H1 (cell line): ENCODE data around the gene KTN1. TPM values are rescaled to one million over a fixed set of nuclear protein-coding genes. Genes with fewer than 3 reads are reported as not detected.

Experiments
- CTCF ChIA-PET: fragments of 300-600 bp; sonication (Branson Sonifier 250); formaldehyde crosslinking; loops from one replicate; lab custom pipeline; 2021; ENCODE audit not compliant: partially characterized antibody; lab: Charles Lee
- POLR2A ChIA-PET: fragments of 300-600 bp; sonication (Branson Sonifier 250); formaldehyde crosslinking; loops from one replicate; lab custom pipeline; 2021; ENCODE audit warnings: inconsistent platforms; ENCODE audit not compliant: partially characterized antibody; lab: Charles Lee
- DNase-seq, 2 experiments: peaks; one replicate each; pipeline versions ENCODE4 v3.0.0 to v3.0.0-alpha.2; 2010 to 2022; ENCODE audit warnings: low spot score in 2 of 2, low read depth in 1 of 2, mixed read lengths in 1 of 2
- FAIRE-seq: peaks from 2 replicates; lab custom pipeline; 2011; peaks lifted over from hg19 to GRCh38; lab: Jason Lieb, UNC
- H2AFZ ChIP-seq: 2 replicates; pipeline ENCODE4 v1.8.1; 2012; ENCODE audit warnings: low read length, inconsistent platforms
- H2AK5ac ChIP-seq: 2 replicates; pipeline ENCODE4 v1.6.1; 2013; ENCODE audit warnings: low read depth, low read length
- H2BK120ac ChIP-seq: replicated peaks from 2 replicates; pipeline ENCODE3; 2013; ENCODE audit warnings: low read depth, low read length, inconsistent platforms
- H2BK12ac ChIP-seq: 2 replicates; pipeline ENCODE4 v1.6.1; 2013; ENCODE audit warnings: low read depth, low read length
- H2BK15ac ChIP-seq: 2 replicates; pipeline ENCODE4 v1.6.1; 2013; ENCODE audit warnings: low read length
- H2BK20ac ChIP-seq: 2 replicates; pipeline ENCODE4 v1.6.1; 2013; ENCODE audit warnings: low read length
- H2BK5ac ChIP-seq: 2 replicates; pipeline ENCODE4 v1.6.1; 2013; ENCODE audit warnings: low read depth, low read length
- H3K14ac ChIP-seq: 2 replicates; pipeline ENCODE4 v1.6.1; 2013; ENCODE audit warnings: inconsistent platforms; ENCODE audit not compliant: insufficient read length
- H3K18ac ChIP-seq: 2 replicates; pipeline ENCODE4 v1.6.1; 2013; ENCODE audit warnings: low read length; ENCODE audit errors: extremely low read depth
- H3K23ac ChIP-seq: 2 replicates; pipeline ENCODE4 v1.6.1; 2013; ENCODE audit warnings: inconsistent platforms; ENCODE audit not compliant: insufficient read length
- H3K23me2 ChIP-seq: 2 replicates; pipeline ENCODE4 v1.6.1; 2013; ENCODE audit warnings: low read depth, low read length
- H3K27ac ChIP-seq: 2 replicates; pipeline ENCODE4 v1.6.1; 2011; ENCODE audit warnings: low read depth, low read length, inconsistent platforms
- H3K27me3 ChIP-seq, 4 experiments: replicated peaks in 1 of 4; 1 replicate in 1 of 4; 2 replicates in 3 of 4; pipeline versions ENCODE4 v1.6.1 to v1.8.1; 2011 to 2013; ENCODE audit warnings: low read length in 3 of 4, mild to moderate bottlenecking in 3 of 4, inconsistent platforms in 2 of 4, mixed read lengths in 2 of 4, moderate library complexity in 1 of 4; ENCODE audit not compliant: control insufficient read depth in 3 of 4, insufficient read depth in 3 of 4; ENCODE audit errors: extremely low read depth in 1 of 4
- H3K36me3 ChIP-seq, 4 experiments: 2 replicates each; pipeline versions ENCODE4 v1.6.1 to v1.8.1; 2011 to 2013; ENCODE audit warnings: mild to moderate bottlenecking in 4 of 4, low read length in 3 of 4, moderate library complexity in 2 of 4, control low read depth in 1 of 4, inconsistent platforms in 1 of 4; ENCODE audit not compliant: insufficient read depth in 4 of 4, control insufficient read depth in 2 of 4
- H3K4ac ChIP-seq: replicated peaks from 2 replicates; pipeline ENCODE3; 2013; ENCODE audit warnings: low read length, low read depth, mixed read lengths, inconsistent platforms; ENCODE audit not compliant: insufficient read length
- H3K4me1 ChIP-seq, 4 experiments: replicated peaks in 1 of 4; 1 replicate in 1 of 4; 2 replicates in 3 of 4; pipeline versions ENCODE4 v1.6.1 to v1.8.1; 2011 to 2013; ENCODE audit warnings: low read length in 3 of 4, inconsistent platforms in 2 of 4, mixed read lengths in 1 of 4; ENCODE audit not compliant: insufficient read depth in 4 of 4, control insufficient read depth in 3 of 4
- H3K4me2 ChIP-seq, 2 experiments: 2 replicates each; pipeline versions ENCODE4 v1.6.1 to v1.8.1; 2011 to 2013; ENCODE audit warnings: low read depth in 2 of 2, low read length in 2 of 2, control low read depth in 1 of 2, inconsistent platforms in 1 of 2, mild to moderate bottlenecking in 1 of 2; ENCODE audit not compliant: insufficient read depth in 1 of 2
- H3K4me3 ChIP-seq, 4 experiments: fragments of 200-600, 300-600 bp in 1 of 4; sonication (generic), shearing (Covaris generic), sonication (Bioruptor Twin) in 1 of 4; 2 replicates each; pipeline versions ENCODE4 v1.5.1 to v1.8.1; 2011 to 2016; ENCODE audit warnings: low read length in 4 of 4, low read depth in 3 of 4, control low read depth in 2 of 4, inconsistent platforms in 2 of 4, mild to moderate bottlenecking in 2 of 4, mixed read lengths in 1 of 4, moderate library complexity in 1 of 4; ENCODE audit not compliant: insufficient read depth in 2 of 4; ENCODE audit errors: extremely low read depth in 1 of 4
- H3K56ac ChIP-seq: replicated peaks from 2 replicates; pipeline ENCODE3; 2013; ENCODE audit warnings: low read depth, mild to moderate bottlenecking, mixed read lengths, low read length, inconsistent platforms; ENCODE audit not compliant: insufficient read length
- H3K79me1 ChIP-seq: 2 replicates; pipeline ENCODE4 v1.6.1; 2013; ENCODE audit warnings: low read depth, low read length, control low read depth
- H3K79me2 ChIP-seq, 2 experiments: 2 replicates each; pipeline versions ENCODE4 v1.6.1 to v1.8.1; 2012 to 2013; ENCODE audit warnings: low read length in 2 of 2, mild to moderate bottlenecking in 2 of 2, inconsistent platforms in 1 of 2; ENCODE audit not compliant: insufficient read depth in 2 of 2, control insufficient read depth in 1 of 2
- H3K9ac ChIP-seq, 4 experiments: replicated peaks in 1 of 4; 1 replicate in 1 of 4; 2 replicates in 3 of 4; pipeline versions ENCODE4 v1.6.1 to v1.8.1; 2011 to 2013; ENCODE audit warnings: low read depth in 3 of 4, low read length in 3 of 4, control low read depth in 2 of 4, mild to moderate bottlenecking in 2 of 4, moderate library complexity in 2 of 4, inconsistent platforms in 1 of 4; ENCODE audit errors: extremely low read depth in 1 of 4
- H3K9me3 ChIP-seq, 2 experiments: 2 replicates each; pipeline versions ENCODE4 v1.6.1 to v1.8.1; 2012 to 2013; ENCODE audit warnings: mild to moderate bottlenecking in 2 of 2, moderate library complexity in 2 of 2, control low read depth in 1 of 2, inconsistent platforms in 1 of 2, low read depth in 1 of 2, low read length in 1 of 2, mixed read lengths in 1 of 2; ENCODE audit not compliant: insufficient read depth in 2 of 2
- H4K20me1 ChIP-seq, 2 experiments: replicated peaks in 1 of 2; 2 replicates each; pipeline versions ENCODE3 to v1.8.1; 2011 to 2013; ENCODE audit warnings: inconsistent platforms in 2 of 2, low read length in 2 of 2, mild to moderate bottlenecking in 1 of 2; ENCODE audit not compliant: insufficient read depth in 2 of 2, control insufficient read depth in 1 of 2
- H4K5ac ChIP-seq: 2 replicates; pipeline ENCODE4 v1.6.1; 2013; ENCODE audit warnings: low read length, low read depth, mixed read lengths, inconsistent platforms; ENCODE audit not compliant: insufficient read length
- H4K8ac ChIP-seq: 2 replicates; pipeline ENCODE4 v1.8.0; 2013; ENCODE audit warnings: mild to moderate bottlenecking, moderate library complexity, low read length, inconsistent platforms; ENCODE audit not compliant: insufficient read depth; ENCODE audit errors: extremely low read depth
- H4K91ac ChIP-seq: replicated peaks from 2 replicates; pipeline ENCODE3; 2013; ENCODE audit warnings: low read length, mixed read lengths, inconsistent platforms; ENCODE audit not compliant: insufficient read length
- CBX5 ChIP-seq: fragments of 300-800, 300-1000 bp; sonication (generic); IDR thresholded peaks from 2 replicates; pipeline ENCODE4 v1.7.1; 2016; ENCODE audit warnings: antibody characterized with exemption, low read length, low read depth
- CBX8 ChIP-seq: fragments of 300-800, 300-1000 bp; sonication (generic); IDR thresholded peaks from 2 replicates; pipeline ENCODE4 v1.7.1; 2016; ENCODE audit warnings: low read depth, low read length, borderline replicate concordance
- CREB1 ChIP-seq: IDR thresholded peaks from 2 replicates; pipeline ENCODE4 v1.6.1; 2012; ENCODE audit warnings: inconsistent platforms
- EP300 ChIP-seq, 2 experiments: IDR thresholded peaks; 1 replicate in 1 of 2; 2 replicates in 1 of 2; pipeline ENCODE4 v1.6.1; 2011 to 2012; ENCODE audit warnings: low read depth in 2 of 2, low read length in 2 of 2, mild to moderate bottlenecking in 2 of 2, borderline replicate concordance in 1 of 2, inconsistent platforms in 1 of 2, moderate library complexity in 1 of 2
- EZH2 ChIP-seq: fragments of 200-600 bp; sonication (generic); IDR thresholded peaks from 2 replicates; pipeline ENCODE4 v1.7.1; 2012; ENCODE audit warnings: low read depth, mild to moderate bottlenecking, moderate library complexity, low read length, inconsistent platforms; ENCODE audit not compliant: severe bottlenecking
- GABPA ChIP-seq: IDR thresholded peaks from 2 replicates; pipeline ENCODE4 v1.6.1; 2011; ENCODE audit warnings: mild to moderate bottlenecking, low read length, moderate library complexity, borderline replicate concordance; ENCODE audit not compliant: insufficient read depth
- HDAC2 ChIP-seq, 2 experiments: fragments of 300-600 bp in 1 of 2; sonication (generic) in 1 of 2; IDR thresholded peaks; 2 replicates each; pipeline ENCODE4 v1.6.1; 2011 to 2012; ENCODE audit warnings: low read depth in 2 of 2, low read length in 2 of 2, mild to moderate bottlenecking in 2 of 2, moderate library complexity in 2 of 2, borderline replicate concordance in 1 of 2, inconsistent platforms in 1 of 2
- PHF8 ChIP-seq: fragments of 200-600 bp; sonication (generic); conservative IDR thresholded peaks from 2 replicates; pipeline ENCODE4 v1.7.1; 2012; ENCODE audit warnings: low read depth, mild to moderate bottlenecking, inconsistent platforms, low read length, moderate library complexity
- RBBP5 ChIP-seq: IDR thresholded peaks from 2 replicates; pipeline ENCODE4 v1.7.1; 2012; ENCODE audit warnings: low read depth, mild to moderate bottlenecking, inconsistent platforms, low read length, moderate library complexity, borderline replicate concordance
- RNF2 ChIP-seq: fragments of 200-900, 300-1000 bp; sonication (generic); IDR thresholded peaks from 2 replicates; pipeline ENCODE4 v1.7.1; 2016; ENCODE audit warnings: borderline replicate concordance, low read depth, mild to moderate bottlenecking, antibody characterized with exemption, low read length; ENCODE audit not compliant: poor library complexity, severe bottlenecking; ENCODE audit errors: missing control alignments
- SP1 ChIP-seq: IDR thresholded peaks from 2 replicates; pipeline ENCODE4 v1.6.1; 2011; ENCODE audit warnings: low read depth, low read length
- YY1 ChIP-seq: IDR thresholded peaks from 2 replicates; pipeline ENCODE4 v1.6.1; 2011; ENCODE audit warnings: low read depth, mild to moderate bottlenecking, low read length
- WGBS, 2 experiments: shearing (Covaris generic) in 1 of 2; methylation state at CpG; one replicate each; pipeline versions ENCODE4 v1.1.6 to v1.1.7; 2013 to 2015; ENCODE audit warnings: low lambda C conversion rate in 2 of 2, mixed read lengths in 2 of 2, inconsistent platforms in 1 of 2, low coverage in 1 of 2, missing lambda C conversion rate in 1 of 2; ENCODE audit not compliant: insufficient replicate concordance in 2 of 2, insufficient coverage in 1 of 2, insufficient read length in 1 of 2; ENCODE audit errors: extremely low coverage in 1 of 2, missing lambda C conversion rate in 1 of 2; 5-methylcytosine and 5-hydroxymethylcytosine counted together
- polyA plus RNA-seq, 7 experiments: library from polyadenylated mRNA; depleted of rRNA in 3 of 7; stranded (reverse) in 5 of 7; unstranded in 2 of 7; fragments of >200 nt in 5 of 7; fragments of 200-250 nt in 2 of 7; gene quantifications; 1 replicate in 5 of 7; 2 replicates in 1 of 7; 4 replicates in 1 of 7; pipeline versions ENCODE4 v1.2.1 to v1.2.3, GENCODE V29; 2011 to 2013; ENCODE audit warnings: missing spikeins in 2 of 7, mixed read lengths in 2 of 7
- total RNA-seq: library from RNA; stranded (reverse); fragmentation: NEBNext Ultra II Directional; extraction: Animal tissue kit (Norgen Biotek cat#: 25700); gene quantifications from 2 replicates; pipeline ENCODE4 v1.2.1, GENCODE V29; 2021

Gene KTN1
- total and polyA plus RNA-seq, 2 of the 8 experiments (the other 6 are each of a cell fraction or from before 2014, with no cell fraction given): 15.4 to 151 TPM

DNA sequence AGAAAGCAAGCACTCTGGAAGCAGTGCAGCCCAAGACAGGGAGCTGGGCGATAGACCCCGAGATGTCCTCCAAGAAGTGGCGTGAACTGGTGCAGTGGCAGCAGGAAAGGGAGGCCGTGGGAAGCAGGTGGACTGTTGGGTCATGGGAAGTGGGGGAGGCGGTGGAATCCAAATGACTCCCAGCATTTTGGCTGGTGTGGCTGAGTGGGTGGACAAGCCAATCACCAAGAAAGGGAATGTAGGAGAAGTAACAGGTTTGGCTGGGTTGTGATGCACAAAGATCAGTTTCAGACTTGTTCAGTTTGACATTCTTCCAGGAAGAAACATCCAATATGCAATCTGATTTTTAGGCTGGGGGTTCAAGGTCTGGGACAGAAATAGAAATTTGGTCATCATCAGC is 46.0 kb upstream of the KTN1 start:
- Histone ChIP-seq H3K23me2 (no peaks in the 10 kb centered on the region), H2AK5ac (no peak overlapping the region), H3K9me3 (peaks cover 5 to 6% of the 10 kb centered on the region in 2 experiments; a peak in 3 of 4 replicates), H4K5ac (no peak overlapping the region), H3K4ac (no peak overlapping the region), H2BK15ac (no peak overlapping the region), H3K27me3 (no peaks in the 10 kb centered on the region), H3K4me1 (peaks cover 0 to 3% (median 1%) of the 10 kb centered on the region in 4 experiments; a peak in 2 of 7 replicates), H3K79me1 (no peaks in the 10 kb centered on the region), H3K14ac (no peak overlapping the region), H2BK12ac (no peak overlapping the region), H3K4me3 (no peak overlapping the region), H2AFZ (no peak overlapping the region), H3K9ac (no peak overlapping the region), H2BK120ac (no peak overlapping the region), H2BK20ac (no peak overlapping the region), H3K18ac (no peak overlapping the region), H4K20me1 (no peaks in the 10 kb centered on the region), H3K79me2 (no peaks in the 10 kb centered on the region), H3K27ac (no peak overlapping the region), H3K4me2 (no peak overlapping the region), H4K8ac (no peak overlapping the region), H2BK5ac (no peak overlapping the region), H3K56ac (no peak overlapping the region), H3K23ac (no peak overlapping the region), H3K36me3 (no peaks in the 10 kb centered on the region), H4K91ac (no peak overlapping the region)
- DNase-seq: no peak
- 91% methylated on average over 5 of the region's 5 CpGs; no CpG with 5 or more reads in 1 of the 2 experiments for WGBS, 2 experiments
- ChIA-PET POLR2A (no interaction called here), CTCF (interaction anchor here (0.7 to 1.7 kb wide), 7 partner anchors 8 to 94 kb away, joined by 3 to 5 read pairs (median 4); partner anchors contain the start of gene TBPL2)
- FAIRE-seq: no peak
- TF ChIP-seq SP1 (no peak), YY1 (no peak), RBBP5 (no peak), CREB1 (no peak), HDAC2 (IDR thresholded peaks at IDR 0.05; ENCODE audit: borderline replicate concordance in 1 of 2, low read depth in 2 of 2, low read length in 2 of 2) (no peak), RNF2 (no peak), GABPA (no peak), EZH2 (no peak), PHF8 (no peak), EP300 (IDR thresholded peaks at IDR 0.05; ENCODE audit: borderline replicate concordance in 1 of 2, low read depth in 2 of 2, low read length in 2 of 2) (no peak), CBX8 (no peak), CBX5 (no peak)
